Retinal pigment epithelial cell (primary cell): ENCODE results near the gene PRND.
"Not testable (repeated sequence)": the region's sequence is repeated elsewhere in the genome, so short reads cannot be mapped to it uniquely, and the experiment has no call there.

ENCODE experiments used
- DNase-seq: peaks from one replicate; pipeline ENCODE4 v3.0.0-alpha.2; 2010; ENCODE audit warnings: low read depth
- H3K4me3 ChIP-seq: 2 replicates; pipeline ENCODE4 v1.5.1; 2011; ENCODE audit warnings: mild to moderate bottlenecking, low read length, control low read depth, moderate library complexity
- CTCF ChIP-seq: conservative IDR thresholded peaks from 2 replicates; pipeline ENCODE4 v1.5.1; 2011; ENCODE audit warnings: low read depth, low read length, control low read depth, inconsistent platforms

PRND gene

GRCh38 chr20:4717816-4718570 is 3.7 kb upstream of the PRND start:
- H3K4me3 ChIP-seq = no peak overlapping the region
- TF ChIP-seq CTCF = no peak
- DNase-seq = no peak

- H3K4me3 ChIP-seq = no peak overlapping the region
- no peak for DNase-seq
- TF ChIP-seq CTCF = no peak
Observed at GRCh38 chr20:4719190-4719589, 2.5 kb upstream of the PRND start.

- no peak for DNase-seq
- no peak overlapping the region for H3K4me3 ChIP-seq
- TF ChIP-seq CTCF = peak; percentile 75
Observed at GRCh38 chr20:4720041-4720976, 1.4 kb upstream of the PRND start.

GRCh38 chr20:4720977-4721349 is 746 bp upstream of the PRND start:
- no peak overlapping the region for H3K4me3 ChIP-seq
- DNase-seq = no peak
- TF ChIP-seq CTCF = no peak

GRCh38 chr20:4722571-4722970 is 862 bp downstream of the PRND start:
- no peak overlapping the region for H3K4me3 ChIP-seq
- DNase-seq = no peak
- no peak for TF ChIP-seq CTCF

GRCh38 chr20:4722993-4723392 is 1.3 kb downstream of the PRND start:
- DNase-seq = no peak
- TF ChIP-seq CTCF = no peak
- no peak overlapping the region for H3K4me3 ChIP-seq

DNA sequence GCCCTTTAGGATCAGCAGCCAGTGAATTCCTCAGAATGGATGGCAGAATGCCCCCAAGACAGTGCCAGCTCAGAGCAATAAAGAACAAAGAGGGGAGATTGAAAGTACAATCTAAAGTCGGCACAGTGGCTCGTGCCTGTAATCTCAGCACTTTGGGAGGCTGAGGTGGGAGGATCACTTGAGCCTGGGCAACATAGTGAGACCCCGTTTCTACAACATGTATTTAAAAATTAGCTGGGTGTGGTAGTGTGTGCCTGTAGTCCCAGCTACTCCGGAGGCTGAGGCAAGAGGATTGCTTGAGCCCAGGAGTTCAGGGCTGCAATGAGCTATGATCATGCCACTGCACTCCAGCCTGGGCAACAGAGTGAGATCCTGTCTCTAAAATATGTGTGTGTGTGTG is 1.8 kb downstream of the PRND start:
- H3K4me3 ChIP-seq, DNase-seq: not testable (repeated sequence)
